HepG2 (cell line): ENCODE measurements around the gene ACAT2. TPM values are rescaled to one million over a fixed set of nuclear protein-coding genes. Genes with fewer than 3 reads are reported as not detected.

Source experiments
- ATAC-seq: fragments of 200-7000 bp; cut with Tn5 transposase; 3 replicates; pipeline ENCODE4 v1.9.1; 2020; ENCODE audit warnings: mild to moderate bottlenecking, moderate library complexity
- BruUV-seq: library from RNA; stranded (reverse); fragments of 400-500 nt; replicated peaks from 2 replicates; lab custom pipeline; 2021; lab: Mats Ljungman, UMichigan
- CTCF ChIA-PET: fragments of 300-600 bp; formaldehyde crosslinking; extraction: SDS; loops from one replicate; lab custom pipeline; 2021; ENCODE audit warnings: low total read pairs, inconsistent platforms, low intra/inter-chr PET ratio; lab: Yijun Ruan, JAX
- POLR2A ChIA-PET: fragments of 350-600 bp; sonication (Branson Sonifier 250); formaldehyde crosslinking; loops from one replicate; lab custom pipeline; 2020; ENCODE audit warnings: antibody characterized with exemption, inconsistent platforms; lab: Yijun Ruan, JAX
- DNase-seq: peaks from one replicate; pipeline ENCODE4 v3.0.0-alpha.2; 2015; ENCODE audit warnings: low spot score
- FAIRE-seq: peaks from 3 replicates; lab custom pipeline; 2011; peaks lifted over from hg19 to GRCh38; lab: Jason Lieb, UNC
- H2AFZ ChIP-seq: one replicate; pipeline ENCODE4 v1.6.1; 2011; ENCODE audit warnings: low read length, inconsistent platforms
- H3K27ac ChIP-seq: fragments of 300-600 bp; 3 replicates; pipeline ENCODE4 v1.8.0; 2011; ENCODE audit warnings: mixed run types, mild to moderate bottlenecking, mixed read lengths, low read length, inconsistent platforms; ENCODE audit not compliant: insufficient read depth; ENCODE audit errors: extremely low read length
- H3K27me3 ChIP-seq, 2 experiments: fragments of 200-600 bp in 1 of 2; 2 replicates in 1 of 2; 3 replicates in 1 of 2; pipeline versions ENCODE4 v1.6.0 to v1.8.0; 2011; ENCODE audit warnings: low read length in 2 of 2, mild to moderate bottlenecking in 2 of 2, moderate library complexity in 2 of 2, inconsistent platforms in 1 of 2; ENCODE audit not compliant: insufficient read depth in 2 of 2, control insufficient read depth in 1 of 2
- H3K36me3 ChIP-seq, 2 experiments: fragments of 200-600 bp in 1 of 2; replicated peaks in 1 of 2; 2 replicates in 1 of 2; 3 replicates in 1 of 2; pipeline versions ENCODE4 v1.5.1 to v1.8.0; 2011; ENCODE audit warnings: low read length in 2 of 2, inconsistent platforms in 1 of 2; ENCODE audit not compliant: insufficient read depth in 2 of 2, control insufficient read depth in 1 of 2
- H3K4me1 ChIP-seq: 2 replicates; pipeline ENCODE4 v1.5.1; 2012; ENCODE audit warnings: low read length, inconsistent platforms; ENCODE audit not compliant: insufficient read depth
- H3K4me2 ChIP-seq: 2 replicates; pipeline ENCODE4 v1.6.0; 2011; ENCODE audit warnings: low read depth, low read length, inconsistent platforms
- H3K4me3 ChIP-seq, 3 experiments: fragments of 200-600 bp in 1 of 3; sonication (generic), shearing (Covaris generic) in 1 of 3; replicated peaks in 1 of 3; 2 replicates each; pipeline ENCODE4 v1.5.1; 2011 to 2016; ENCODE audit warnings: low read length in 3 of 3, inconsistent platforms in 2 of 3, low read depth in 2 of 3, mild to moderate bottlenecking in 2 of 3, control low read depth in 1 of 3, mixed read lengths in 1 of 3; ENCODE audit not compliant: insufficient read depth in 1 of 3
- H3K79me2 ChIP-seq: one replicate; pipeline ENCODE4 v1.6.1; 2011; ENCODE audit warnings: low read length, inconsistent platforms; ENCODE audit not compliant: insufficient read depth
- H3K9ac ChIP-seq: 2 replicates; pipeline ENCODE4 v1.6.0; 2011; ENCODE audit warnings: mild to moderate bottlenecking, low read depth, low read length, inconsistent platforms; ENCODE audit not compliant: insufficient read depth
- H3K9me3 ChIP-seq: 2 replicates; pipeline ENCODE4 v1.5.1; 2012; ENCODE audit warnings: mild to moderate bottlenecking, low read length
- H4K20me1 ChIP-seq: 2 replicates; pipeline ENCODE4 v1.6.0; 2011; ENCODE audit warnings: inconsistent platforms, mild to moderate bottlenecking, low read length, moderate library complexity; ENCODE audit not compliant: insufficient read depth
- HCFC1 ChIP-seq: fragments of 150-350 bp; IDR thresholded peaks from 2 replicates; pipeline ENCODE4 v1.6.1; 2014; ENCODE audit warnings: low read depth, low read length
- KDM3A ChIP-seq: IDR thresholded peaks from 2 replicates; pipeline ENCODE4 v1.6.1; 2018; ENCODE audit warnings: low read depth, missing compliant biosample characterization
- SAP130 ChIP-seq: IDR thresholded peaks from 2 replicates; pipeline ENCODE4 v1.6.1; 2016; ENCODE audit warnings: low read depth
- TFDP1 ChIP-seq: IDR thresholded peaks from 2 replicates; pipeline ENCODE4 v1.6.1; 2016; ENCODE audit warnings: missing compliant biosample characterization, missing genetic modification reagents, borderline replicate concordance
- YEATS4 ChIP-seq: sonication (generic); formaldehyde crosslinking; IDR thresholded peaks from 2 replicates; pipeline ENCODE4 v1.4.0; 2020; ENCODE audit warnings: missing genetic modification reagents, borderline replicate concordance
- ZNF224 ChIP-seq: sonication (generic); formaldehyde crosslinking; IDR thresholded peaks from 2 replicates; pipeline ENCODE4 v1.5.0; 2020; ENCODE audit warnings: mild to moderate bottlenecking, missing genetic modification reagents
- ZNF350 ChIP-seq: sonication (generic); formaldehyde crosslinking; IDR thresholded peaks from 2 replicates; pipeline ENCODE4 v1.4.0; 2020; ENCODE audit warnings: mild to moderate bottlenecking, low read depth, missing genetic modification reagents, borderline replicate concordance
- ZNF570 ChIP-seq: sonication (generic); formaldehyde crosslinking; IDR thresholded peaks from 2 replicates; pipeline ENCODE4 v1.4.0; 2020; ENCODE audit warnings: mild to moderate bottlenecking, missing genetic modification reagents, borderline replicate concordance
- ZNF687 ChIP-seq: sonication (generic); formaldehyde crosslinking; IDR thresholded peaks from 2 replicates; pipeline ENCODE4 v1.5.1; 2020; ENCODE audit warnings: mild to moderate bottlenecking, missing genetic modification reagents, moderate library complexity
- ZSCAN21 ChIP-seq: sonication (generic); formaldehyde crosslinking; IDR thresholded peaks from 2 replicates; pipeline ENCODE4 v1.8.0; 2022; ENCODE audit warnings: mild to moderate bottlenecking, missing genetic modification reagents, moderate library complexity, borderline replicate concordance
- WGBS: methylation state at CpG from one replicate; pipeline ENCODE4 v1.1.6; 2017; ENCODE audit warnings: low lambda C conversion rate; 5-methylcytosine and 5-hydroxymethylcytosine counted together
- in situ Hi-C: cut with HindIII; loops from 2 replicates; pipeline ENCODE4 v1.10.0; 2017; ENCODE audit warnings: low pct_unique_long_range_greater_than_20kb; ENCODE audit not compliant: extremely low pct_ligation_motif_present
- intact Hi-C: fragments of 100-400 bp; cut with micrococcal nuclease; formaldehyde crosslinking; loops from one replicate; pipeline ENCODE4 v1.10.0; 2022; ENCODE audit not compliant: unreplicated experiment
- polyA plus RNA-seq, 8 experiments: library from polyadenylated mRNA; depleted of rRNA in 3 of 8; stranded (reverse) in 7 of 8; unstranded in 1 of 8; fragments of >200 nt; fragmentation: Illumina TruSeq in 4 of 8; extraction: Trizol in 4 of 8; gene quantifications; 2 replicates each; pipeline versions ENCODE4 v1.2.1 to v1.2.3, GENCODE V29; 2011 to 2016; ENCODE audit warnings: low read depth in 4 of 8, missing spikeins in 1 of 8, mixed read lengths in 1 of 8; ENCODE audit not compliant: insufficient read depth in 1 of 8
- total RNA-seq, 5 experiments: library from RNA; depleted of rRNA; stranded (reverse); fragments of >200 nt; fragmentation: Illumina TruSeq; extraction: Trizol; gene quantifications; 2 replicates each; pipeline ENCODE4 v1.2.3, GENCODE V29; 2016; ENCODE audit warnings: low read depth in 1 of 5

The ACAT2 gene
- total and polyA plus RNA-seq, 2 of the 13 experiments (the other 11 are each of a cell fraction or from before 2014, with no cell fraction given), result 121 to 534 TPM

GRCh38 chr6:159819932-159820640 lies 58.2 kb downstream of the ACAT2 start (continued):
- TF ChIP-seq ZSCAN21 (CRISPR knock-in tag) (peak; percentile 43; the same call in 1 of the 2 replicates), ZNF687 (CRISPR knock-in tag) (peak; percentile 65), ZNF350 (no peak)

- DNase-seq (no peak), FAIRE-seq (no peak), ATAC-seq (no peak)
- in situ Hi-C loops, result no loop called here
- no TSS peak for BruUV-seq
- no peaks in the 10 kb centered on the region for H4K20me1 ChIP-seq
- no peak overlapping the region for H3K9ac ChIP-seq
- H3K4me2 ChIP-seq, result no peak overlapping the region
- H3K27ac ChIP-seq, result no peak overlapping the region
- CTCF ChIA-PET, result no interaction called here
- intact Hi-C loops, result no loop called here
- peaks cover 26% of the 10 kb centered on the region for H3K4me1 ChIP-seq
- whole genome bisulfite sequencing, result 61% methylated on average over 11 of the region's 11 CpGs
- no peak overlapping the region for H2AFZ ChIP-seq
- H3K36me3 ChIP-seq, result no peaks in the 10 kb centered on the region
- H3K27me3 ChIP-seq, result peaks cover 16 to 74% of the 10 kb centered on the region in 2 experiments
- H3K79me2 ChIP-seq, result no peaks in the 10 kb centered on the region
- POLR2A ChIA-PET, result interaction anchor here (2.4 kb wide), 1 partner anchor 31 kb away, joined by 14 read pairs; the partner anchor contains the start of genes MRPL18 and TCP1
- no peak overlapping the region for H3K4me3 ChIP-seq
- H3K9me3 ChIP-seq, result no peaks in the 10 kb centered on the region
- no peak for TF ChIP-seq HCFC1
- no peak for TF ChIP-seq SAP130
- no peak for TF ChIP-seq KDM3A (CRISPR knock-in tag)
- TF ChIP-seq ZNF570, result no peak
- no peak for TF ChIP-seq YEATS4 (CRISPR knock-in tag)
- no peak for TF ChIP-seq TFDP1
- TF ChIP-seq ZNF224 (CRISPR knock-in tag), result no peak
Observed at GRCh38 chr6:159821122-159821521, 59.3 kb downstream of the ACAT2 start.
